NCI-H2107 (cell line): Measurements from ENCODE around the gene AADACL2.
"Not testable (repeated sequence)": the region's sequence is repeated elsewhere in the genome, so short reads cannot be mapped to it uniquely, and the experiment has no call there.

Source experiments
- DNase-seq: peaks from one replicate; lab custom pipeline; 2025; lab: John Stamatoyannopoulos, UW

Gene AADACL2

DNA sequence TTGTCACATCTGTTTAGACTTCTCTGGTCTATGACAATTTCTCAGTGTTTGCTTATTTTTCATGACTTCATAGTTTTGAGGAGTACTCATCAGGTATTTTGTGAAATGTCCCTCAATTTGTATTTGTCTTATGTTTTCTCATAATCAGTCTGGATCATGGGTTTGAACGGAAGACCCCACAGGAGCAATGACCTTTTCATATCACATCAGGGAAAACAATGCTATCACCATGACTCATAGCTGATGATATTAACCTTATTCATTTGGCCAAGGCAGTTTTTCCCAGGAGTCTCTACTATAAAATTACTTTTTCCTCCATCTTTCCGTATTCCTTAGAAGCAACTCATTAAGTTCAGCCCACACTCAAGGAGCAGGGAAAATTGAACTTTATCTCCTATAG, 32.7 kb downstream of the AADACL2 start:
- DNase-seq: no peak

DNA sequence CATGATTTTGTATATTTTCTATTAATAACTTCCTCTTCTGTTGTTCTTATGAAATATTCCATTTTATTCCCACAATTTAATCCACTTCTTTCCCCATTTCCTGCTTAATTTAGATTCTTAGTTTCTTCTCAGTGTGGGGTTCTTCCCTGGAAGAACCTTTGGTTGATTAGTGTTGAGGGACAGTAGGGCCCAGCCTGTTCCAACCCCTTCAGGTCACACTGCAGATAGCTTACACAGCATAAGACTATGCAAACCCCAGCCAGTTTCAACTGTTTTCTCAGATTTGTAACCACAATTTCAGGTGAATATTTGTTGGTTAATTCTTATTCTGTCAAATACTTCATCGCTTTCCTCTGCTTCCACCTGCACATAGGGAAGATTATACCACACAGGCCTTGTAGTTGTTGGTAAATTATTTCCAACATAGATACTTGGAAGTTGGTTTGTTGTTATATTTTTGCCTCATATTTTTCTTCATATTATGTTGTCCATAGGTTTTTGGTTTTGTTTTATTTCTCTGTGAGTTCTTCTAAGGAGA, 34.7 kb downstream of the AADACL2 start:
- no peak for DNase-seq

DNA sequence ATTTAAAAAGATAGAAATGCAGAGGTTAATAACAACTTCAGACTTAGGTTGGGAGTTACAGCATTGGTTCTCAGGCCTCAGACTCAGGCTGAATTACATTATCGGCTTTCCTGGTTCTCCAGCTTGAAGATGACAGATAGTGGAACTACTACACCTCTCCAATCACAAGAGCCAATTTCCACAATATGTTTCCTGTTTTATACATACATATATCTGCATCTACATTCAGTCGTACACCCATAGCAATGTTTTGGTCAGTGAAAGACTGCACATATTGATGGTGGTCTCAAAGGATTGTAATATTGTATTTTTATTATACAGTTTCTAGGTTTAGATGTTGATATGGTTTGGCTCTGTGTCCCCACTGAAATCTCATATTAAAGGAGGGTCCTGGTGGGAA, 35.4 kb downstream of the AADACL2 start:
- no peak for DNase-seq

DNA sequence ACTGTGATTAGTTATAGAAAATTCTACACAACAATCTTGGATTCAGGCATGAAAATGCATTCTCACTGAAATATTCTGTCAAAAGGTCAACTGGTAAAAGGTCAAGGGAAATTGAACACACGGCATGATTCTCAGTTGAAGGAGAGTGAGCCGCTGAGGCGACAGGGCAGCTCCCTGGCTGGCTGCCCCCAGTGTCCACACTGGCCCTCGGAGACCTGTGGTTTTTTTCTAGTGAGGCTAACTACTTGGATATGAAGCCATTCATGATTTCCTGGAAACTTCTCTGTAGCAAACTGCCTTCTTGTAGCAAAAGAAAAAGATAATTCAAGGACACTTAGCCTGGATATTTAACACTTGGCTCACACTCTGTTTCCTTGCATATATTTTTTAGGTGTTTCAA, 37.2 kb downstream of the AADACL2 start:
- DNase-seq: no peak

DNA sequence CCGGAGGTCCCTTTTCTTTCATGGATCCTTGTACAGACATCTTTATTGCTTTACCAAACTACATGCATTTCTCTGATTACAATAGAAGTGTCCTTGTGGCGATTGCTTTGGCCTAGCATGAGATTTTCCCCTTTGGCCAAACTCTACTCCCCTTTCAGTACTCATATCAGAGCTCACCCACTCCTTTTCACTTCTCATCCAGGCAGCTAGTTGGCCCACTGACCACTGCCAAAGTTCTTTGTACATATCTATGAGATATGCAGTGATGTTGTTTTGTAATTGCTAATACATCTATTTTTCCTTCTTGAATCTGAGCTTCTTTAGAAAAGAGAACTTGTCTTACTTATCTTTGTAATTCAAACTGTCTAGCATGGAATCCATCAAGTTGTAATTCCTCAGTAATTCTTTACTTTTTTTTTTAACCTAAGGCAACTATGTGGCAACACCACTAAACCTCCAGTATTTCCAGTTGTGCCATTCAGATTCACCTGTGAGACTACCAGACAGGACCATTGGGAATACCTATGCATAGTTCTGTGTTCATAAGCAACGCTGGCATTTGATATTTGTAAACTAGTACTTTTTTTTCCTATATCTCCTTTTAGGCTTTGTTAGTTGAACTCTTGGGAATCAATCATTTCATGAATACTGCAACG, 39.2 kb downstream of the AADACL2 start:
- no peak for DNase-seq

DNA sequence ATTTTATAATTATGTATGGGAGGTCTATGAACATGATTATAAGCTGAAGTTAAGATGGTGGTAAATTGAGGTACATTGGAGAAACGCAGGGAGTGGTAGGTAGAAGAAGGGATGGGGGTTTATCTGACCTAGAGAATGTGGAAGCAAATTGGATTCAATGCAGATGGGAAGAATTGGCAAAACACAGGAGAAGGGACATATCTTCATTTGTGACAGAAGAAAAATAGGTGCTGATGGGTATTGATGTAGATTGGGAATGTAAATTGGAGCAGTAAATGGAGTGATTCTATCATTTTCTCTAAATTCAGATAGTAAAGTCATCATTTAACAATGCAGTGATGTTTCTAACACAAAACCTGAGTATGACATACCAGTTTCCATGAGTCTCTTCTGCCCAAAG, 40.5 kb downstream of the AADACL2 start:
- DNase-seq: no peak

DNA sequence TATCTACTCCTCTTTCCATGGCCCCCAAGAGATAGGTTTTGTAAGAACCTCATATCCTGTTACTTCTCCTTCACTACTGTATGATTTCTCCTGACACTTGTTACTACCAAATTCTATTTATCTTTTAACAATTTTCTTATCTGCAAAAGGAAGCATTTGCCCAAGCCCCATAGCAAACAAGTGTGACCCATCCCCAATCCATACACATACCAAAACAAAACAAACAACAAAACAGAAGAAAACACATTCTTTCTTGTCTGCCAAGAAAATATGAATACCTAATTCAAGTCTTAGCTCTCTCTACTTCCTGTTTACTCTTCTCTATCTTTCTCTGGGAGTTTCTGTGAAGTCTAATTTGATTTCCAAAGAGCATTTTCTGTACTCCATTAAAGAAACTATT, 41.2 kb downstream of the AADACL2 start:
- no peak for DNase-seq

DNA sequence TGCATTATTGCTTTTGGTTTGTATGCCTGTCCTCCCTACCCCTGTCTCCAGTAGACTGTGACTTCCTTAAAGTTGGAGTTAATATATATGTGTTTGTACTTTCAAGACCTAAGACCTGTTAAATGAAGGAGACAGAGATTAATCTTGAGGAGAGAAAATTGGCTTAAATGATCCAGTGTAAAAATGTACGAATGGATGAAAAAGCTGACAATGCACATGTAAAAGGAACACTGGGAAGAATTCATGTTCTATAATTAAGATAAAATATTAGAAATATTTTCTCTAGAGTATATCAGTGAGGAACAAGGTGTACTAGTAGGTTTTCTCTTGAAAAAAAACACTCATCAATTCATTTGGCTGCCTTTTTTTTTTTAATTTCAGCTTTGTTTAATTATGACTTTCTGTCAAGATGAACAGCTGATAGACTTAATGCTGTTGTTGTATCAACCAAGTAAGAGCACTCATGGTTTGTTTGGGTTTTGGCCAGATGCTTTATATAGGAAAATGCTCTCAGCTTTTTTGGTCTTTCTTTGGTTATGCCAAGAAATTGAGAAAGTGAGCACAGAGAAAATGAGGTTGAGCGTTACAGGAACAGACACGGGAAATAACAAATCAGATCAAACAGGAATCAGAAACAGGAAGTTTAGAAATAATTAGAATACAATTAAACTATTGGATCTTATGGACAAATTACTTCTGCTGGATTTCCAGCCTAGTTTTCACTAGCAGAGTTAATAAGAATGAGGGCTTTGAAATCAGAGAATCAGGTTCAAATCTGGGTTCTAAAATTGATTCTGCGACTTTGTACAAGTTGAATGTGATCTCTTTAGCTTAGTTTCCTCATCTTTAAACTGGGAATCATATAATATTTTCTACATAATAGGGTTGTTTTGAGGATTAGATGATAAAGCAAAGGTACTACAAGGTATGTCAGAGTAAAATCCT, 41.9 kb downstream of the AADACL2 start:
- no peak for DNase-seq

DNA sequence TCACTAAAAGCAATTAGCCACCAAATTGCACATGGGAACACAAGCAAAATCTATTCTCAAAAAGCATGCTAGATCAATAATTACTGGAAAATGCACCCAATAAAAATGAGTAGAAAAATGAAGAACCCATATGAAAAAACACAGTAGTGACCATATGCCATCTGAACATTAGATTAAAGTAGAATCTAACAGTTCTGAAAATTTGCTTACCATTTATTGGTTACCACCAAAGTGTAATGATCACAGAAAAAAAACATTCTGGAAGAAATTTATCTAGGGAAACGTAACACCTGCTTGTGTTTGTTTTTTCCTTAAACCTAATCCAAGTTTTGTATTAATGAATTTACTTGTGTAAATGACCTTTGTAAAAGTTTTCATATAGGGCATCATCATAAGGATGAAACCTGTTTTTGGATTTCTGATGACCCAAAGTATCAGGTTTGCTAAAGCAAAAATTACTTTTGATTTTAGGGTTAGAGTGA, 42.6 kb downstream of the AADACL2 start:
- DNase-seq: no peak

DNA sequence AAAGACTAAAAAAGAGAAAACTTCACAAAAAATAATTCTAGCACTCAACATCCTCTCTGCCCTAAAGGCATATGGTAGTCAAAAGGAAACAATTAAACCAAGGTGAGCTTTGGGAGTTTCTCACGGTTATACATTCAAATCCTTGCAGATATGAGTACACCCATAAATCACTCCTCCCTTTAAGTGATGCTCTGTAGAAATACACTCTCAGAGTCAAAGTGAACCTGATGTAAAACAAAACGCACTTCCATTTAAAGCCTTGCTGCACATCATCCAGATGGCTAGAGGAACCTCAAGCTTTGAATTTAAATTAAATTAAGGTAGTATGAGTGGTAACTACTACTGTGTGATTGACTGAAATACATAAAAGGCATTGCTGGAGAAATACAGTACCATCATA, 44.2 kb downstream of the AADACL2 start:
- DNase-seq: no peak

DNA sequence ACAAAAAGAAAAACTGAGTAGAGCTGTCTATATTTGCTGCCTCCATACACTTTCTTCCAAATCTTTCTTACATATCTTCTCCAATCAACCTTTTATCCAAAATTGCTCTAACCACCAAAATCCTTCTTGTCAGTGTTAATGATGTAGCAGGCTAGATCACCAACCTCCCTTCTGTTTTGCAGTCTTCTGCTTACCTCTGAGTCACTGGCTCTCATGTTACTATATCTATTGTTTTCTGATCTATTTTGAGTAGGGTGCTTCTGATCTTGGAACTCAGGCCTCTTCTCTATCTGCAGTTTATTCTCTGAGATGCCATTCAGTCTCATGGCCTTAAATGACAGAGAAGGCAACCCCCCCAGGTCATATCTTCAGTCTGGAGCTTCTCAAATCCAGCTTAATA, 53.9 kb downstream of the AADACL2 start:
- no peak for DNase-seq

DNA sequence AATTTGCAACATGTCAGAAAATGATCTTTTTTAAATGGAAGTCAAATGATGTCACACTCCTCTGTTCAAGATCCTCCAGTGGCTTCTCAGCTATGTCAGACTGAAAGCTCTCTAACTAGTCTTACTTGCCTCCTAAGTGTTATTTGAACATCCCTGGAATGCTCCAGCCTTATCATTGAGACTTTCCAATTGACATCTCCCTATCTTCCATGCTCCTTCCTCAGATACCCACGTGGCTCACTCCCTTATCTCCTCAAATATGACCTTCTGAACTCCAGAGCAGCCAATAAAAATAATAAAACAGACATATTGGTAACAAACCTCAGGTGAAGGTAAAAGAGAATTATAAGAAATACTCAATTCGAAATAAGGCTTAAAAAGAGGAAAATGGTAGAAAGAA, 54.7 kb downstream of the AADACL2 start:
- DNase-seq: no peak

DNA sequence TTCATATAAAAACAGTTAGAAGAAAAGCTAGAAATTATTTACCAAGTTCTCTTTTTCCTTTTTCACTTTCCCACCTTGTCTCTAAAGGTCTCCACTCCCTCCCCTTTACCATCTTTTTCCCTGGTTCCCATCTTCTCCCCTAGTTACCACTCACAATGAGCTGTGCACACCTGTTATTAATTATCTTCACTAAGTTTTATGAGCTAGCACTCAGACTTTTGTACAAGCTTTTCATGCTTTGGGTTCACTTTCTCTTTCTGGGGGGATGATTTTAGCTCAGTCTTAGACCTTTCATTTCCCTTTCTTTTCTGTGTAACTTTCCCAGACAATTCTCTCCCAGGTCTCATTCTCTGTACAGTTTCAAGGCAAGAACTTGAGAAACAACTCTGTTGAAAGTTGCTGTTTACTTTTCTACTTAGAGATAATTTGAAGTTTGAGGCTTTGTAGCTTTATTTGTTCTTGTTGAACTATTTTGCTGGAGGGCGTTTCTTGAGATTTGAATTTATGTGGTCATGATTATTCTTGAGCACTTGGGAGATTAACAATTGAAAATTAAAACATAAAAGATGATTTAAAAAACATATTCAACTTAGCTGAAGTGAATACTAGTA, 56.2 kb downstream of the AADACL2 start:
- DNase-seq: no peak

DNA sequence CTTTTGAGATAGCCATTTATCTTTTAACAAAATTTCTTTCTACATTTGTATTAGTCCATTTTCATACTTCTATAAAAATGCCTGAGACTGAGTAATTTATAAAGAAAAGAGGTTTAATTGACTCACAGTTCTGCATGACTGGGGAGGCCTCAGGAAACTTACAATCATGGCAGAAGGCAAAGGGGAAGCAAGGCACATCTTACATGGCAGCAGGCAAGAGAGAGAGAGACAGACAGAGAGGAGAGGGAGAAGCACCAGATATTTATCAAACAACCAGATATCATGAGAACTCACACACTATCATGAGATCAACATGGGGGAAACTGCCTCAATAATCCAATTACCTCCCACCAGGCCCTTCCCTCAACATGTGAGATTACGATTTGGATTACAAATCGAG, 57.0 kb downstream of the AADACL2 start:
- DNase-seq: not testable (repeated sequence)

DNA sequence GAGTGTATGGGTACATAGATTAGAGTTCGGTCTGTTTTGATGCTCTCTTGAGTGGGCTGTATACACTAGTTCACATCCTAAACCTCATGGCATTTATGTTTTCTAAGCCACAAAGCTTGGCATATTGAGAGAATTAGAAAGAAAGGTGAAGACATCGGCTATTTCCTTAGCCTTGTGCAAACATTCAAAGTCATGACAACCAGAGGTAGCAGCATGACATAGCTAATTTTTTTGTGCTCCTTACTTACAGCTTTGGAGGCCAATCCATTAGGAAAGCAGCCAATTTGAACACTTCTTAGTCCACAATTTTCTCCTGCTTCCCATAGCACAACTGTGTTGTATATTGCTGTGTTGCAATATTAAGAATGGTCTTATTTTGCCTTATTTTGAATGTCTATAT, 58.7 kb downstream of the AADACL2 start:
- no peak for DNase-seq

DNA sequence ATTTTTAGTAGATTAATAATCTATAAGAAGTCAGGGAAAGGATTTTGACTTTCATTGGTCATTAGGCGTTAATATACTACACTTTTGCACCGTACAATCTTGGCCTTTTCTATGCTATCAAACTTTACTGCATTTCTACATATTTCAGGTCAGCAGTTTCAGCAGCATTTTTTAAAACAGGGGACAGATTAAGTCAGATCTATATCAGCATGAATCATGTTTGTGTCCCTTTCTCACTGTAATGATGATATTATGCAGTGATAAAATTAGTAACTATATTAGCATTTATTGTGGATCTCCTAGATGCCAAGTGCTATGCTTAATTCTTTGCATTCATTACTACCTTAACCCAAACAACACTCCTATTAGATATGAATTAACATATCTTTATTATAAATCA, 59.9 kb downstream of the AADACL2 start:
- DNase-seq: no peak

DNA sequence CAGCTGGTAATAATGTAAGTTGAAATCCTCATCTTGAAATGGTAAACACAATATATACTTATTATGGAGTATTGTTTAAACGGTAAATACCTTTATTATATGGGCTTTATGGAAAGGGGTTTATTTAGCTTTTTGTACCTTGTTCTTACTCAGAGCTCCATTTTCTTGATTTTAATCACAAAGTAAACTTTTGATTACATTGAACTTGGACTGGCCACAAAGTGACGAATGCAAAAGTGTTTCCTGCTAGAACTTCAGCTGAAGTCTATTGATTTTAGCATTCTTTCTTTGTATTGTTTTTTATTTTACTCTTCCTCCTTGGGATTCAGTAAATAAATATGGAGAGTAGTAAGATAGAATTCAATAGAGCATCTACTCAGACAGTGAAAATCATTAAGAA, 60.4 kb downstream of the AADACL2 start:
- no peak for DNase-seq

DNA sequence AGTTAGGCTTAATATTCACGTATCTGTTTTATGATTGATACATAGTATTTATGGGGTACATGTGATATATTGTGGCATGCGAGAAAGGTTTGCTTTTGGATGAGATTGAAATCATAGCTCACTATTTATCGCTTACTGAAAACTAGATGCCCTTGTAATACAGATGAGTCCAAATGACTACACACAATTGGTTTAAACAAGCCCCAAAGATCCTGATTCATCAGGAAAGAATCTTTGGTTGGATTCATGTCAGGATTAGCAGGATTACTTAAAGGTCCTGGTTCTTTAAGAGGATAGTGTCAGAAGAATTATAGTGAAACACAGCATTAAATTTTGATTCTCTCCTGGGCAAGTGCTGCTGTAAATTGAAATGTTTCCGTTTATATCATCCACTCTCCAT, 61.5 kb downstream of the AADACL2 start:
- no peak for DNase-seq

DNA sequence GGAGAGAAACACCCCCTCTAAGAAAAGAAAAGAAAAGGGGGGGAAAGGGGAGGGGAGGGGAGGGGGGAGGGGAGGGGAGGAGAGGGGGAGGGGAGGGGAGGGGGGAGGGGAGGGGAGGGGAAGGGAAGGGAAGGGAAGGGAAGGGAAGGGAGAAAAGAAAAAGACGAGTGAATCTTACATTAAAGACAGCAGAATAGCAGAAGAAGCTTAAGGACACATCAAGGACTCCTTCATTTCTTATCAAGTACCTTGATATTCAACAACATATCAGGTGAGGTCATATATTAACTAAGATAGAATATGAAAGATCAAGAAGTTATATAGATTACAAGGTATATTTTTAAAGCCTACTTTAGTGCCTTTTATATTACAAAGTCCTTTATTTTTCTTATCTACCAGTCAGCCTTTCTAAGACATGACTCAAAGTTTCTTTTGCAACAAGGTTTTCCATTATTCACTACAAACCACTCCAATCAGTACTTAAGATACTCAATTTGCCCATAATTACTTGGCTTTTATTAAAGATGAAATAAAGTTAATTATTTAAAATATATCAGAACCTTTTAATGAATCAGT, 62.5 kb downstream of the AADACL2 start:
- no peak for DNase-seq

DNA sequence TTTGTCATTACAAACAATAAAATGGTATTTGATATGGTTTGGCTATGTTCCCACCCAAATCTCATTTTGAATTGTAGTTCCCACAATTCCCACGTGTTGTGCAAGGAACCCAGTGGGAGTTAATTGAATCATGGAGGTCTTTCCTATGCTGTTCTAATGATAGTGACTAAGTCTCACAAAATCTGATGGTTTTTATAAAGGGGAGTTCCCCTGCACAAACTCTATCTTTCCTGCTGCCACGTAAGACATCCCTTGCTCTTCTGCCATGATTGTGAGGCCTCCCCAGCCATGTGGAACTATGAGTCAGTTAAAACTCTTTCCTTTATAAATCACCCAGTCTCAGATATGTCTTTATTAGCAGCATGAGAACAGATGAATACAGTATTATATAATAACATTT, 64.7 kb downstream of the AADACL2 start:
- no peak for DNase-seq

DNA sequence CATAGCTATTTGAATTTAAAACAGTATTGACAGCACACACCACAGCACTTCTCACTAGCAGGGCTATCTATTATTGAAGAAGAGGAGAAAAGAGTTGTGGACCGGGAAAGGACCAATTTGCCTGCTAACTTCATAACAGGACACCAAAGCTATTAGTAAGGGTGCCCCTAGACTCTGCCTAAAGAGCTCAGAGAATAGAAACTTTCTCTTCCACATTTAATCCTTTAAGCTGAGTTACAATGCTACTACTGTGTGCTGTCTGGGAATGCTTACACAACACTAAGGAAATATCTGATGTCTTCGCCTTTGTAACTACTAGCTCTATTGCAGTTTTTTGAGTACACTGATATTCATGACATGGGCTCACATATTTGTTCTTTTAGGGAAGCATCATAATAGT, 66.7 kb downstream of the AADACL2 start:
- no peak for DNase-seq

DNA sequence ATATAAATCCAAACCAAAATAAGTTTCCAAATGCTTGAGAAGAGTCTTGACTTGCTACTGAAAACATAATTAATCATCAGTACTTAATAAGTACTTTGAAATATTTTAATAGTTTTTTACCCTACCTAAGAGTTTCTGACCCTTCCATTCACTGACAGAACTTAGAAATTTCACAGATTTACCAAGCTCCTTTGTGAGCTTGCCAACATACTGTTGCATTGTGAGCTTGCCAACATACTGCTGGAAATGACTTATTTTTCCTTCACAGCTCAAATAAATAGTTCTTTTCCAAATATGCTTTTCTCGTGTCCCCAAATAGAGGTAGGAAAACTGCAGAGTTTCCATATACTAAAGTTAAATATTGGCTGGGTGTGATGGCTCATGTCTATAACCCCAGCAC, 70.5 kb downstream of the AADACL2 start:
- no peak for DNase-seq
